ENCODE measurements around the gene PLXNA4. TPM values are rescaled to one million over a fixed set of nuclear protein-coding genes. Genes with fewer than 3 reads are reported as not detected.

PLXNA4 gene
- total RNA-seq, 2 experiments from 2014 or later, result 16.5 to 20.5 TPM

DNA sequence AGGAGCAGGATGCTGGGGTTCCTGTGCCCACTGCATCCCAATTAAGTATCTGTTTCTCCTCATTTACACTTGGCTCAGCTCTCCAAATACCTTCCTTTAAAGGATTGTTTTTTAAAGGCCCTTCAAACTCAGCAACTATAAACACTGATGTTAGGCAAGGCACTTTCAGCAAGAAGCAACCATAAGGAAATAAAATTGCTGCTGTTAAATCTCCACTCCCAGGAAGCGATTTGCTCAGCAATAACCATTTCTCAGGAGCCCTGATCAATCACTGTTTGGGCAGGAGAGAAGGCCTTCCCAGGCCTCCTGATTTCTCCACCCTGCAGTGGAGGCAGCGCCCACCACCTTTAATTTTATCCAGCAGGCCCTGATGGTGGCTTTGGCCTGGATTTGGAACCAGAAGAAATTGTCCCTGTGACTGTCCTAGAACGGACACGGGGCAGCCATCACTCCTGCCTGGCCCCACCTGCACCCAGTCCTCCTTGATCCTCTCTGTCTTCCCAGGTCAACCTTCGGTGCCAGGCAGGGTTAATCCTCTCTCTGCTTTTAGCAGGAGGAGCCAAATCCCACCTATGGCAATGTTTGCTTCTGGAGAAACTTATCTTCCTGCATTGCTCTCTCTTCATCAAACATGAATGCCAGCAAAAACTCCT, 199.8 kb downstream of the PLXNA4 start:
- peaks cover 5% of the 10 kb centered on the region for H3K36me3 Mint-ChIP-seq
- no peak for ATAC-seq (ENCODE audit: low read depth)
- no peak for DNase-seq
- no peaks in the 10 kb centered on the region for H3K9me3 Mint-ChIP-seq
- H3K4me1 Mint-ChIP-seq, result peaks cover 3% of the 10 kb centered on the region
- H3K27me3 Mint-ChIP-seq, result peaks cover 28% of the 10 kb centered on the region
- no peak overlapping the region for H3K27ac Mint-ChIP-seq
- POLR2A ChIA-PET, result no interaction called here
- H3K4me3 Mint-ChIP-seq, result no peak overlapping the region

DNA sequence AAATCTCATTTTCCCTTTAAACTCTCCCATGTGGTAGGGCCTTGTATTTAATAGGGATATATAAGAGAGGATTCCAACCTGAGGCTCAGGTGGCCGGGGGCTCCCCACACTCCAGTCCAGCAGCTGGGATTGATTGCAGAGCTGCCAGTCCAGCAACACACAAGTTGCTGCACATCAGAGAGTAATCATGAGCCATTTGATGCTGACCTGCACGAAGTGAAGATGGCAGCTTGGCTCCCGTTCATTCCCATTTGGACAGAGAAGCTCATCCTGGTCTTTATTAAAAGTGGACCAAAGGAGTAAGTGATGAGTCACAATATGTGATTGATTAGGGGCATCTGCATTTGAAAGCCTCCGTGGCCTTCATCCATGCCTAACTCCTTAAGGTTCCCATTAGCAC, 202.4 kb downstream of the PLXNA4 start:
- H3K36me3 Mint-ChIP-seq, result peaks cover 5% of the 10 kb centered on the region
- peaks cover 8% of the 10 kb centered on the region for H3K4me1 Mint-ChIP-seq
- DNase-seq (no peak), ATAC-seq (ENCODE audit: low read depth) (no peak)
- no peak overlapping the region for H3K4me3 Mint-ChIP-seq
- H3K9me3 Mint-ChIP-seq, result no peaks in the 10 kb centered on the region
- H3K27ac Mint-ChIP-seq, result no peak overlapping the region
- peaks cover 20% of the 10 kb centered on the region for H3K27me3 Mint-ChIP-seq
- POLR2A ChIA-PET, result no interaction called here

DNA sequence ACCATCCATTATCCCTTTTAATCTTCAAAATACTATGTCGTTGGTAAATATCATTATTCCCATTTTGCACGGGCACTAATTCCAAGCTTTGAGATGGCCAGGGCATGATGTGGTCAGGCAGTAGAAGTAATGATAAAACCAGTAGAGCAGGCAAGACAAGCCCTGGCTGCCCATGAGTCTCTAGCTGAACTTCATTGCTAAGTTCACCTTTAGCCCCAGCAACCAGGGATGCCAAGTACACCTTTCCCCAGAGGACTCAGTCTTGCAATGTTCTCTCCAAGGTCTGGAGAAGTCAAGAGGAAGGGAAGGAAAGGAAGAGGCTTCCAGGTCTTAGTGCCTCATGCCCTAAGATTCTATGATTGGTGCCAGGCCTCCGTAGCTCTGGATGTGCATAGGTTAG, 203.2 kb downstream of the PLXNA4 start:
- Mint-ChIP-seq H3K27me3 (peaks cover 20% of the 10 kb centered on the region), H3K27ac (no peak overlapping the region), H3K36me3 (peaks cover 5% of the 10 kb centered on the region), H3K4me3 (no peak overlapping the region), H3K9me3 (no peaks in the 10 kb centered on the region), H3K4me1 (peaks cover 8% of the 10 kb centered on the region)
- ATAC-seq (ENCODE audit: low read depth) (no peak), DNase-seq (no peak)
- POLR2A ChIA-PET, result no interaction called here

DNA sequence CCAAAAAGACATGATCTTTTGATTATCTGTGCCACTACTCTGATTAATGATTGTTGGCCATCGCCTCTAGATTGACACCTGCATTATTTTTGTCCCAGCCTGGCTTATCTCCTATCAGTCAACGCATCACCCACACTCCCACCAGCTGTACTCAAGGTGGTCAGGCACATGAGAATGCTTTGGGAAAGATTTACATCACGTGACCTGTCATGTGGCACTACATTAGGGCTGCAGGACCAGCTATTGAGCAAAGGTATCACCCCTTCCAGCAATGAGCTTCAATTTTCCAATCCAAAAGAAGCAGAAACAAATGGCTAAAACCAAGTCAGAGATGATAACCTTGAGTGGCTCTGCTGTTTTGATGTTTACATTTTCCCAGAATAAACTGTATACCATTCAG, 204.3 kb downstream of the PLXNA4 start:
- DNase-seq, result no peak
- no peak for ATAC-seq (ENCODE audit: low read depth)
- H3K4me3 Mint-ChIP-seq, result no peak overlapping the region
- peaks cover 22% of the 10 kb centered on the region for H3K27me3 Mint-ChIP-seq
- POLR2A ChIA-PET, result no interaction called here
- peaks cover 5% of the 10 kb centered on the region for H3K36me3 Mint-ChIP-seq
- no peaks in the 10 kb centered on the region for H3K9me3 Mint-ChIP-seq
- H3K27ac Mint-ChIP-seq, result no peak overlapping the region
- H3K4me1 Mint-ChIP-seq, result peaks cover 8% of the 10 kb centered on the region

DNA sequence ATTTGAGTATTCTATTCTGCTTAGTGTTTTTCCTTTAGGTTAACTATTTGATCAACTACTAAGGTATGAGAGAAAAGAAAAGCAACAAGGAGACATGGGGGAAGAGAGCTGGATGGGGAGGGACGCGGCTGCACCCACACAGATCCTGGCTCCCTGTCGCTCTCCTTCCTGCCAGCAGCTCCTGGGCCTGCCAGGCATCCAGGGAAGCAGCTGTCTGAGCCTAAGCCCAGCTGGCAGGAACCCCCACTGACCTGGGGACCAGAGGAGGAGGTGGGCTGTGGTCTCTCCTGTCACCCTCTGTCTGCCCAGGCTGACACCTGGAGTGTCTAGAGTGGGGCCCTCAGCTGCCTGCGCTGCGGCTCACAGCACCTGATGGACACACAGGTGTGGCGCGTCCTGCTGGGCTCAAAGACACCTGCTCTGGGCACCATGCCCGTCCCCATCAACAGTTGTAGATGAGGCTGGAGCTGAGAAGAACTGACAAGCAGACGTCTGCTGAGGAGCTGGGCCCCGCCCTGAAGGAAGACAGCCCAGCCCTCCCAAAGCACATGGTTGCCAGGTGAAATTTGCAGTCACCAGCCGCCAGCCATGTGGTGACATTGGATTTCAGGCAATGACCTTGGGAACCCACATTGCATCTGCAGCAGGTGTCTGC, 207.9 kb downstream of the PLXNA4 start:
- Mint-ChIP-seq H3K36me3 (no peaks in the 10 kb centered on the region), H3K4me3 (no peak overlapping the region)
- POLR2A ChIA-PET, result no interaction called here

DNA sequence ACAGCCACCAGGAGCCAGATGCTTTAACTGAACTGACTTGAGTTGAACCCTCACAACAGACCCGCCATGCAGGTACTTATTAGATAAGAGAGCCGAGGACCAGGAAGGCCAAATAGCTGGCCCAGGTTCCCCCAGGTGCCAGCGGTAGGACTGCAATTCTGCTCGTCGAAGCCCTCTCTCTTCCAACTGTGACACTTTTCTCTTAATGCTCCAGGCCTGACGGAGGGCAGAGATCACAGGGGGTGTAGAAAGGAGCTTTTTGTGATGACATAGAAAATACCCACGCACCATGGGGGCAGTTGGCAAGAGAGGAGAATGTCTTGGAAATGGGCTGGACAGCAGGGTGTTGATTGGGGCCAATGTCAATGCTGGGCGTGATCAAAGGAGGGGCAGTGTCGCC, 208.5 kb downstream of the PLXNA4 start:
- Mint-ChIP-seq H3K27ac (no peak overlapping the region), H3K36me3 (no peaks in the 10 kb centered on the region), H3K4me1 (peaks cover 8% of the 10 kb centered on the region), H3K4me3 (no peak overlapping the region), H3K9me3 (no peaks in the 10 kb centered on the region), H3K27me3 (peaks cover 13% of the 10 kb centered on the region)
- DNase-seq (no peak), ATAC-seq (ENCODE audit: low read depth) (no peak)
- POLR2A ChIA-PET, result no interaction called here

More for the DNA sequence above, 207.9 kb downstream of the PLXNA4 start:
- no peak overlapping the region for H3K27ac Mint-ChIP-seq
- no peak for ATAC-seq (ENCODE audit: low read depth)
- peaks cover 6% of the 10 kb centered on the region for H3K4me1 Mint-ChIP-seq
- H3K9me3 Mint-ChIP-seq, result no peaks in the 10 kb centered on the region
- H3K27me3 Mint-ChIP-seq, result peaks cover 13% of the 10 kb centered on the region
- DNase-seq, result no peak

DNA sequence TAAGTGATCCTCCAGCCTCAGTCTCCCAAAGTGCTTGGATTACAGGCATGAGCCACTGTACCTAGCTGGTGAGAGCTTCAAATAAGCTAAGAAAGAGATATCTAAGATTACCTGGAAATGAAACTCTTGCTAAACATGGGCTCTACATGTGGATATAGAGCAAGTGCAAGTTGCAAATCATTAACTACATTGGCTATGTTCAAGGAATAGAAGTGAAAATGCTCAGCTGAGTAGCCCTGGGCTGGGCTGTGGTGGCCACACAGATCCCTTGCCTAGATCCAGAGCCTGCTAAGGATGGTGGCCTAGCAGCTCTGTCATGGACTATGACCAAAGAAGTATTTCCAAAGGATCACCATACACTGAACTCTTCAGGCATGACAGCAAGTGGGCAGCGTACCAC, 209.3 kb downstream of the PLXNA4 start:
- ATAC-seq (ENCODE audit: low read depth) (no peak), DNase-seq (no peak)
- Mint-ChIP-seq H3K27me3 (peaks cover 11% of the 10 kb centered on the region), H3K9me3 (no peaks in the 10 kb centered on the region), H3K4me3 (no peak overlapping the region), H3K27ac (no peak overlapping the region), H3K4me1 (peaks cover 10% of the 10 kb centered on the region), H3K36me3 (no peaks in the 10 kb centered on the region)
- POLR2A ChIA-PET, result interaction anchor here (0.6 kb wide), 1 partner anchor 924 kb away, joined by 4 read pairs; no protein-coding TSS in a partner anchor

DNA sequence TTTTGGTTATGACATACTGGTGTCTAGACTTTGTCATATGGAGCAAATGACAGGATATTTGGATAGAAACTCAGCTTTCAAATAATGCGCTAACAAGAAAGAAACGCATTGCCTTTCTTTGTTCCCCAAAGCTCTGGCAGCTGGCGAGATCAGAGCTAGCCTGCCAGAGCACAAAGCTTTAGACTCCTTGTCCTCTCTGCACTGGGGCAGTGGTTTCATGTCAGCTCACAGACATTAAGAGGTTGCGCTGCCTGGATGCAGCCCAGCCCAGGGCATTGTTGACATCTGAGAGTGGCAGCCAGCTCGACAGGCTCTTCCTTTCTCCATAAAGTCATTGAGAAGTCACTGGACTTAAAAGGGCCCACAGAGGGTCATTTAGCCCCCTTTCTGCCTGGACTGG, 212.0 kb downstream of the PLXNA4 start:
- H3K27me3 Mint-ChIP-seq, result peaks cover 8% of the 10 kb centered on the region
- no peaks in the 10 kb centered on the region for H3K9me3 Mint-ChIP-seq
- H3K27ac Mint-ChIP-seq, result no peak overlapping the region
- ATAC-seq (ENCODE audit: low read depth) (no peak), DNase-seq (no peak)
- POLR2A ChIA-PET, result no interaction called here
- H3K4me1 Mint-ChIP-seq, result peaks cover 8% of the 10 kb centered on the region
- no peak overlapping the region for H3K4me3 Mint-ChIP-seq
- H3K36me3 Mint-ChIP-seq, result peaks cover 1% of the 10 kb centered on the region

DNA sequence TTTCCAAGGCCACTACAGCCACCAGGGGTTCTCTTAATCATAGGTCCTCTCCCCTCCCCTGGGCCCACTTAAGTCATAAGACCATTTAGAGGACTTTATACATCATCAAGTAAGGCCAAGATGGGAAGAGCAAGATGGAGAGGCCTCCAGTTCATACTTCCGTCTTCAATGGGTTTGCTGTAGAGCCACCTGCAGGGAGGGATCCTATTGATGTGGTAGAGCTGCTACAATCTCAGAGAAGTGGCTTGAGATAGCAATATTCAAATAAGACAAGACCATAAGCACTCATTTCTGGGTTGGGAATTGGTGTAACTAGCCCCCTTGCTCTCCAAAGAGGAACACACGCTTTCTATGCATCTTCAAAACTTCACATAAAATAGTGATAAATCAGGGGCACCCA, 214.2 kb downstream of the PLXNA4 start:
- no peaks in the 10 kb centered on the region for H3K9me3 Mint-ChIP-seq
- no peak overlapping the region for H3K27ac Mint-ChIP-seq
- peaks cover 3% of the 10 kb centered on the region for H3K36me3 Mint-ChIP-seq
- DNase-seq (no peak), ATAC-seq (ENCODE audit: low read depth) (no peak)
- peaks cover 10% of the 10 kb centered on the region for H3K27me3 Mint-ChIP-seq
- peaks cover 8% of the 10 kb centered on the region for H3K4me1 Mint-ChIP-seq
- POLR2A ChIA-PET, result no interaction called here
- no peak overlapping the region for H3K4me3 Mint-ChIP-seq

DNA sequence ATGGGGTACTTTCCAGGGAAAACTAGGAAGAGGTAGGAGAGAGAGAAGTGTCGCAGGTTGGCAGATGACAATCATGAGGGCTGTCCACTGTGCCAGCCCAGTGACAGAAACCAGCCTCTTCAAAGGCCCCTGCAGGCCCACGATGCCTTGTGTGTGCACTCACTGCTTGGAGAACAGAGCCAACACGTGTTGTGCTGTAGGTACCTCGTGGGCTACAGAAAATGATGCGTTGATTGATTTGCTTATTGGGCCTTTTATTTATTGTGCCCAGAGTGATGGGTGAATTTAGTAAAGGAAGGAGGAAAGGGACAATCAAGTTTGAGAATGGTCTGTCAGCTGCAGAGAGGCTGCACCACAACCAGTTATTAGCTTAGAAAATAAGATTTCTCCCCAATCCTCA, 215.1 kb downstream of the PLXNA4 start:
- Mint-ChIP-seq H3K4me3 (no peak overlapping the region), H3K36me3 (peaks cover 3% of the 10 kb centered on the region), H3K27me3 (peaks cover 10% of the 10 kb centered on the region), H3K9me3 (no peaks in the 10 kb centered on the region), H3K4me1 (peaks cover 8% of the 10 kb centered on the region), H3K27ac (no peak overlapping the region)
- no peak for DNase-seq
- no peak for ATAC-seq (ENCODE audit: low read depth)
- POLR2A ChIA-PET, result no interaction called here

DNA sequence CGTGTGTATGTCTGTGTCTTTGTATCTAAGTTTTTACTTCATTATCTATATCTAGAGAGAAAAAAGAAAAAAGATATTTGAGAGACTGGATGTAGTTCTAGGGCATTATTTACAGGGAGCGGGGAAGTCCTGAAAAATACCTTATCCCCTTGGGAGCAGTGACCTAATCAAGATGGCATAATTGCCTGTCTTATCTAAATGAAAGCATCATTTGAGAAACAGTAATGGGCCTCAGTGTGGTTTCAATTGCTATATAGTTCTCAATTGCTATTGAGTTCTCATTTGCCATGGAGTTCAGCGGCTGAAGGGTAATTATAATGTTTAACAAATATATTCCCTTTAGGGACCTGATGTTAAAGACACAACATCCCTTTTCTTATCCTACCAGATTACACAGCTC, 216.5 kb downstream of the PLXNA4 start:
- Mint-ChIP-seq H3K27ac (no peak overlapping the region), H3K4me1 (peaks cover 6% of the 10 kb centered on the region)

DNA sequence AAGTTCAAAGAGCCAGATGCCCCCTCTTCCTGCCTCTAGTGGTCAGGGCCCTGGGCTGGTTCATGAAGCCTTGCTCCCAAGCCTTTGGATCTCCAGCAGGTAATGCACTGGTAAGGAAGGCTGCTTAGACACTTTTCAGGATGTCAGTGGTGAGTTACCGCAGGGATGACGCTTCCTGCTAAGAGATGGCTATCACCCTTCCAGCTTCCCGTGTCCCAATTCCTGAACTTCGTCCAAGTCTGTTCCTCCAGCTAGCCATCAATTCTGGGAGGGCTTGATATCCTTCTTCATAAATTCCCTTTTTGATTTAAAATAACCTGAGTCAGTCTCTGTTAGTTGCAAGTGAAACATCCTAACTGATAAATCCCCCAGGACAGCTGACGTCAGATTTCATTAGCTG, 221.2 kb downstream of the PLXNA4 start:
- no peaks in the 10 kb centered on the region for H3K4me1 Mint-ChIP-seq
- POLR2A ChIA-PET, result no interaction called here
- H3K27me3 Mint-ChIP-seq, result peaks cover 42% of the 10 kb centered on the region
- no peaks in the 10 kb centered on the region for H3K9me3 Mint-ChIP-seq
- no peak overlapping the region for H3K27ac Mint-ChIP-seq
- ATAC-seq (ENCODE audit: low read depth), result no peak
- no peak overlapping the region for H3K4me3 Mint-ChIP-seq
- no peak for DNase-seq
- H3K36me3 Mint-ChIP-seq, result peaks cover 1% of the 10 kb centered on the region

More for the DNA sequence above, 216.5 kb downstream of the PLXNA4 start:
- POLR2A ChIA-PET, result no interaction called here
- no peak for ATAC-seq (ENCODE audit: low read depth)
- no peak overlapping the region for H3K4me3 Mint-ChIP-seq
- H3K27me3 Mint-ChIP-seq, result peaks cover 17% of the 10 kb centered on the region
- no peak for DNase-seq
- peaks cover 3% of the 10 kb centered on the region for H3K36me3 Mint-ChIP-seq
- H3K9me3 Mint-ChIP-seq, result no peaks in the 10 kb centered on the region

DNA sequence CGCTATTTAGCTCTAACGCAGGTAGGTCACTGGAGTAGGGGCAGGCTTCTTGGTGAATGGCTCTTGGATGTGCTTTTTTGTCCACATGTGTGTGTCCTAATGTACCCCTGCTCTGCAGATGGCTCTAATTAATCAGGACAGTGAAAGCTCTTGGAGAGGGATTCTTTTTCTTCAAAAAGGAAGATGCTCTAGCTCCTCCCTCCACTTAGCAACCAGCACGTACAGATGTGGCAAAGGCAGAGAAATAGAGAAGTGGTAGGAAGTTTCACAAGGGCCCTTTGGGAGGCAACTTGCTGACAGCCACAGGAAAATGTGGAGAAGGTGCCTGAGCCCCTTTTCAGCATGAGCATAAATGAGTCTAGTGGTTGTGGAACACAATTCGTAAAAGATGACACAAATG, 221.7 kb downstream of the PLXNA4 start:
- POLR2A ChIA-PET, result no interaction called here
- Mint-ChIP-seq H3K4me1 (no peaks in the 10 kb centered on the region), H3K27ac (no peak overlapping the region), H3K27me3 (peaks cover 42% of the 10 kb centered on the region), H3K36me3 (peaks cover 1% of the 10 kb centered on the region), H3K4me3 (no peak overlapping the region), H3K9me3 (no peaks in the 10 kb centered on the region)
- ATAC-seq (ENCODE audit: low read depth), result no peak
- DNase-seq, result no peak

DNA sequence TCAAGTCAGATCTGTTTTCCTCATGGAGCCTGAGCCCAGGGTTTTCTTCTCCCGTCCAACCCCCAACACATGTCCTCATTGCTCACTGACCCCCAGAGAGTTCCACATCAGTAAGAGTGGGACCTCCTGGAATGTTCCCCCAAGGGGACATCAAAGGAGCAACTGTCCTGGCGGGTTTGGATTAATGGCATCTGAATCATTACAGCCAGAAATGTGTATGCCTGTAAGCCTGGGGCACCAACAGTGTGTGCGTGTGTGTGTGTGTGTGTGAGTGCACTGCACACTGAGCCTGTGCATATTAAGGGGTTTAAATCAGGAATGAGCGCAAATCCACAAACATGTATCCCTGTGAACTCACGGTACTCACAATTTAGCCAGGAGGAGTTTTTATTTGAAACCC, 222.3 kb downstream of the PLXNA4 start:
- Mint-ChIP-seq H3K36me3 (peaks cover 1% of the 10 kb centered on the region), H3K27ac (no peak overlapping the region), H3K27me3 (peaks cover 44% of the 10 kb centered on the region), H3K4me3 (no peak overlapping the region), H3K9me3 (no peaks in the 10 kb centered on the region), H3K4me1 (no peaks in the 10 kb centered on the region)
- POLR2A ChIA-PET, result no interaction called here
- DNase-seq (no peak), ATAC-seq (ENCODE audit: low read depth) (no peak)
